Erythroblast (primary cell): ENCODE results near the gene CCDC198.

ENCODE experiments used
- GATA1 ChIP-seq: IDR thresholded peaks from 2 replicates; pipeline ENCODE4 v1.6.1; 2011; ENCODE audit warnings: low read depth, mild to moderate bottlenecking, control low read depth, low read length, moderate library complexity
- POLR2A ChIP-seq: IDR thresholded peaks from 2 replicates; pipeline ENCODE4 v1.6.1; 2011; ENCODE audit warnings: mild to moderate bottlenecking, low read length

- TF ChIP-seq POLR2A (no peak), GATA1 (no peak)
These were observed 22.7 kb downstream of the CCDC198 start for GRCh38 chr14:57470909-57471308.
